GM21447 (cell line): ENCODE data around the gene TVP23C.
"Not testable (repeated sequence)": the region's sequence is repeated elsewhere in the genome, so short reads cannot be mapped to it uniquely, and the experiment has no call there.

Source experiments
- ATAC-seq: cut with Tn5 transposase; IDR thresholded peaks from one replicate; pipeline ENCODE4 v1.9.1; 2021; ENCODE audit not compliant: unreplicated experiment

TVP23C gene

DNA sequence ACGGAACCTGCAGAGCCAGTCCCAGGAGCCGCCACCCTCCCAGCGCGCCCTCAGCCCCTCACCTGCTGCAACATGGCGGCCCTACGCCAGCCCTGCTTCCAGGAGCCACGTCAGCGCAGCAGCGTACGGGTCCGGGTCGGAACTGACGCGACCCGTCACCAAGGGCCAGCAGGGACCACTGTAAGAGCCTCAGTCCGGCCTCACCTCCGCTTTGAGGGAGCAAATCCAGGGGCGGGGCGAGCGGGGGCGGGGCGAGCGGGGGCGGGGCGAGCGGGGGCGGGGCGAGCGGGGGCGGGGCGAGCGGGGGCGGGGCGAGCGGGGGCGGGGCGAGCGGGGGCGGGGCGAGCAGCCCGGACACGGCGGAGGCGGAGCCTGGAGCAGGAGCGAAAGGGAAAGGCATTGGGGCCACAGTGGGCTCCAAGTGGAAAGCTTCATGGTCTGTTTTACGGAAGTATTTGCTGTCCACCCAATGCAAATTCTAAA lies at the start of gene TVP23C:
TVP23C (minus strand) TSS at position 109 of the 483 bp plus-strand sequence; CDS start at position 74, 35 bp downstream.
- ATAC-seq: peak; percentile 88

DNA sequence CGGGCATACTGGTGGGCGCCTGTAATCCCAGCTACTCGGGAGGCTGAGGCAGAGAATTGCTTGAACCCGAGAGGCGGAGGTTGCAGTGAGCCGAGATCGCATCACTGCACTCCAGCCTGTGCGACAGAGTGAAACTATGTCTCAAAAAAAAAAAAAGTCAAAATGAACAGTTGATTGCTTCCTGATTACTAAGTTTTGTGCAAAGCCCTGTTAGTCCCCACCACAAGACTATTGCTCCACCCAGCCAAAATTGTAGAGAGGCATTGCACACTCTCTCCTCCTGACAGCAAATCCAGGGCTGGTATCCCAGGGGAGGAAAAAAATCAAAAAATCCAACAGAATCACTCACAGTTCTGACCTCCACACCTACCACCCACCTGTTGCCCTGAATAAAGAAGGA lies 29.7 kb upstream of the TVP23C start:
- ATAC-seq: not testable (repeated sequence)

DNA sequence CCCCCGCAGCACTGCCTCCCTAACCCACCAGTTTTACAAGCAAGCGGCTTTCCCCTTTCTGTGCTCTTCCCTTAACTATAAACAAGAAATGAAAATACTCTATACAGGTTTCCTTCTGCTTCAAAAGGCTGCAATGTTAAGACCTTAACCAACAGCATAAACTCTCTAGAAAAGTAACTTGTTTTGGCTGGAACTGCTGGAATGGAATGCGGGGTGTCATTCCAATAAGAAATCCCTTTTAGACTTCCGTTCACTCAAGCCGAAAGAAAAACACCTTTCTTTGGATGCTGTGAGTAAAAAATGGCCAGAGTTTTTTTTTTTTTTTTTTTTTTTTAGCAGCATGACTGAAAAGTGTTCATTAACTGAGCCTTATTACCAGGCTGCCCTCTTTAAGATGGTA lies 28.7 kb upstream of the TVP23C start:
- ATAC-seq: not testable (repeated sequence)

DNA sequence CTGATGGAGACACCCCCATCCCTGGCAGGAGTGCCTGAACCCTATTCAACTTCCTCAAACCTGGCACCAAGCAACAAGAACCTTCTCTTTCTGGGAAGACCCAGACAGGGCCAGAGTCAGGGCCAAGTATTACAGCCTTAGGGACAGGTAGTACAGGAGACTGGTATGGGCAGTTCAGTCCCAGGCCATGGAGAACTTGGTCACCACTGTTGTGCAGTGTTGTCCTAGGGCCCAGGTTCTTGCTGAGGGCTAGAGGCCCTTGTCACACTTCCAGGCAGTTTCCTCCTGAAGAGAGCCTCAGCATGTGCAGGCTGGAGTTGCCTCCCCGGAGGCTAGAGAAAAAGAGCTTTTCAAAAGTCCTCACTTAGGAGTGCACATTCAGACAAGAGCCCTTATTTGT lies 27.6 kb upstream of the TVP23C start:
- ATAC-seq: not testable (repeated sequence)

DNA sequence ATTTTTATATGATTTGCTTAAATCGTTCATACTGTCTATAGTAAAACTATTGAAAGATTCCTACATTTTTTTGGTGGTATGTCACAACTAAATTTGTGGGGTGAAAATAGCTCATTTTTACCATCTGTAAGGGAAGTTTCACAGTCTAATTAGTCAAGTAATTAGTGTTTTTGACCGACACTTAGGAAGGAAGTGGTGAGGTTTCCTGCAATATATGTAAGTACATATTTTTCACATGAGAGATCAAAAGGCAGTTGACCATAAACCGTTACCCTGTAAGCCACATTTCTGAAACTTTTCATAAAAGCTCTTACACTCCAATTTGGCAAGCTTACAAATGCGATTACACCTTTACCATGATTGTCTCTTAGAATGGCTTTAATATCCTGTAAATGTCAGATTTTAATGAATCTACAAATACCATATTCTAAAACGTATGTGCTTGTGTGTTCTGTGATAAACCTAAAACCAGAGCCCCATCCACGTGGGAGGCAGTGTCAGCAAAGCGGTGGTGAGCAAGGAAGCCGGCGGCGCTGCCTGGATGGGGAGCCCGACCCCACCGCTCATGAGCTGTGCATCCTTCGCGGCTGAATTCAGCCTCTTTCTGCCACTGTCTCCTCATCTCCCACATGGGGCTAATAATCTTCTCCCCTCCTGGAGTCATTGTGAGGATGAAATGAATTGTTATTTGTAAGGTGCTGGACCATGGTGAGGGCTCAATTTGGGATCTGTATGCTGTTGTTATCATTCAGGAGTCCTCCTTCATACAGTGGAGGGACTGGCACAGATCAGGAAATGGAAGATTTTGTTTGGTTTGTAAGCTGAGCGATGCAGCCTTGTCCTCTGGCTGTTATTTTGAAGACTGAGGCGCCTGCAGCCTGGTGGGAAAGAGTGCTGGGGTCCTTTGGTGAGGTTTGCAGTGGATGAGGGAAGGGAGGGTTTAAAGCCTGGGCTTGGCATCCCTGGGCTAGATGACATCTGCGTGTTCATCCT lies 26.6 kb upstream of the TVP23C start:
- not testable (repeated sequence) for ATAC-seq

DNA sequence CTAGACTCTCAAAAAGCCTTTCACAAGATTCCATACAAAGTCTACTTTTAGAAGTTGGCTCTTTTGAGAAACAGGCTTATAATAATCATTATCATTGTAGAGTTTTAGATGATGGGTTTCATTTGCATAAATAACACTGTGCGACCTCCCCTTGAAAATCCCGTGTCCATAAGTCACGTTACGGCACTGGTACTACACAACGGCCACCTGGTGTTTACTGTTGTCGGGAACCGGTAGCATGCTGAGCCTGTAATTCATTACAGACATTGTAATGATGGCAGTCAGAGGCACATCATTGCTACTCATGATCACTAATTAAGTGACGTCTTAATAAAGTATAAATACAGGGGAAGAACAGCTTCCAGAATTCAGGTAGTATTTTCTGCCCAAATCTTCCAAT lies 24.7 kb upstream of the TVP23C start:
- not testable (repeated sequence) for ATAC-seq

DNA sequence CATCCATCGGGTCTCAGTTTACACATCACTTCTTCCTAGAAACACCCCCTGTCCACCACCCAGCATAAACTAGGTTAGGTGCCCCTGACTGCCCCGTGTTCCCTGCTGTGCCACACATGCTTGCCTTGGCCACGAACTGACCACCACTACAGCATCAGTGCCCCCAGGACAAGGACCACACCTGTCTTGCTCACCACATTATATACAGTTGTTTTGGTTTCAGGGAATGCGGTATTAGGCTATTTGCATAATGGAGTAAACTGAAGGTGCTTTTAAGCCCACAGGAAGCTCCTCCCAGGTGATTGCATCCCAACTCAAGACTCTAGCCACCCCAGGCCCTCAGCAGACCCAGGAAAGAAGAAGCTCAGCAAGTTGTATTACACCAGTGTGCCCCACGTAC lies 20.0 kb upstream of the TVP23C start:
- not testable (repeated sequence) for ATAC-seq

DNA sequence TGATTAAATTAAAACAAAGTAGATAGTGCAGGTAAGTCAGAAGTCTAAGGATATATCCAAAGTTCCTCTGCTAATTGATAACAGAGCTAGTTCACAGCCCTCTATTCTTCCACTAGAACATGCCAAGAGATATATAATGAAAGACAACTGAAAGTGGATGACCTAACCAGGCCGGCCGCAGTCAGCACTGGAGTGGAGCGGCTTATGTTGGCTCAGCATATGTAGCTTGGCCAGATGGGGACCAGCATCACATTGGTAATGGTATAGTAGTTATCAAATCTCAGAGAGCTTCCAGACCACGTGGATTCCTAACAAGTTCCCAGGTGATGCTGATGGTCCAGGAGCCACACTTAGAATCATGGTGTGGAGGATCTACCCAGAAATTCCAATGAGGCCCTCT lies 18.2 kb upstream of the TVP23C start:
- ATAC-seq: not testable (repeated sequence)

DNA sequence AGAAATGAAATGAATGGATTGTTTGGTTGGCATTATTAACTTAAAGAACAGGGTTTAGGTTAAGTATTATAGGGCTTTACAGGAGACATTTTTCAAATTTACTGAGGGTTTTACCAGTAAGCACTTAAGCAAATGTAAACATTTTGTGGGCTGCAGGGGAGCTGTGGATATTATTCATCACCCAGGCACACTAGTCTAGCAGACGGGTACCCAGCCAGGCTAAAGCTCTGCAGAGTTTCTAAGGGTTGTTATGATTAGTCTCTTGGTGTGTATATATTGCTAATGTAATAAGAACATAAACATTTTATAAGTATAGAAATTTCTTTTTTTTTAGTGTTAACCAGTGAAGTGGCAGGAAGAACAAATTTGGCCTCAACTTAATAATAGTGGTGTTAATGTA lies 13.6 kb upstream of the TVP23C start:
- ATAC-seq: not testable (repeated sequence)

DNA sequence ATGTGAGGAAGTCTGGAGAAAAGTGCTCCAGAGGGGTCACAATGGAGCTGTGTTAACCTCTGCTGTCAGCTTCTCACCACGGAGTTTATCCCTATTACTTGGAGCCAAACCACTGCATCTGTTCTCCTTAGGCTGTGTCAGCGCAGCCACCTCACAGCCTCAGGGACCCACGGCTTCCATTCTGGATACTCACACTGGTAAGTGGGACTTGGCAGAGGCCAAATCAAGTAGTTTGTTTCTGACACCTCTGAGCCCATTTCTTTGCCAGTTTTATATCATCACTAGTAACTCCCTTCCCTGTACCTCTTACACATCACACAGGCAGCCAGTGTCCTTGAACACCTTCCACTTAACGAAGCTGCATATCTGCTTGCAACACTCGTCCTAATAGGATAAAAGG lies 11.4 kb upstream of the TVP23C start:
- ATAC-seq: not testable (repeated sequence)

DNA sequence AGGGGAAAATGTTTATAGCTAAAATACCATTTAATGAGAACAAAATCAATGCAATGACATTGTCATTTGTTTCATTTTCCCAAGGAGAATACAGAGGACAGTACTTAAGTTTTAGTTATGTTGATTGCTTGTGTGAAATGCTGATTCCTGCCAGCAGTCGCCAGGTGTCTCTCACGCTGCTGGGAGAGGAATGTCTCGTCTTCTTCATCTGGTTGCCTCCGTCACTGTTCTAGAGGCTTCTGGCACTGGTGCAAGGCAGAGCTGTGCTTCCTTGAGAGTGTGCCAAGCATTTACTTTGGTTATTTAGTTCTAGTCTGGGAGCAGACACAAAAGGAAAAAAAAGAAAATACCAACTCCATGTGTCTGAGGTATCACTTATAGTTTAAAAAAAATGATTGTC lies 10.6 kb upstream of the TVP23C start:
- ATAC-seq: not testable (repeated sequence)

DNA sequence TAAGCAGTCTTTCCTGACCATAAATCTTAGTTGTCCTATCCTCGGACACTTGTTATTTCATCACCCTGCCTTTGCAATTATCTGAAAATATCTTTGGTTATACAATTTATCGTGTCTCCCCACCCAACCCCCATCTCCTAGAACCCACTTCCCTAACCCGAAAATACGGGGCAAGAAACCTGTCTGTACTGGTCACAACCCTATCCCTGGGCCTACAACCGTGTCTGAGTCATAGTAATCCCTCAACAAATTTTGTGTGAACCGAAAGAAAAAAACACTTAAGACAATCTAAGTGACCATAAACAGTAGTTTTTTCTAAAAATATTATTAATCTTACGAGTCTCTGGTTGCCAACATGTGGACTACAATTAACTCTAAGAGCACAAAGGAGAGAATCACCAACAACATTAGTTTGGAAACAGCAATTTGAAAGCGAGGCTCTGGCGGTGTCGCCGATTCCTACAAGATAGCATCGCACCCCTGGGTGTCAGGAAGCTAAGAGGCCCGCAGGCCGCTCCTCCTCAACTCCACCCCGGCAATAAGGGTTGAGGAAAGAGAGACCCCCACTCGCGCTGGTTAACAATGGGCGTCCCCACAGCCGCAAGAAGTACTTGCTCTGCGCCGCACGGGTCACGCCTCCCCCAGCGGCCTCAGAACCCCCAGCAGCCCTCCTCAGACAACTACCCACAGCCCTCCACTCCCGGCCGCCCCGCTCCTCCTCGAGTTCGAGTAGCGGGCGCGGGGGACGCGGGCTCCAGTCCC lies 489 bp downstream of the TVP23C start:
- peak; percentile 18 for ATAC-seq

DNA sequence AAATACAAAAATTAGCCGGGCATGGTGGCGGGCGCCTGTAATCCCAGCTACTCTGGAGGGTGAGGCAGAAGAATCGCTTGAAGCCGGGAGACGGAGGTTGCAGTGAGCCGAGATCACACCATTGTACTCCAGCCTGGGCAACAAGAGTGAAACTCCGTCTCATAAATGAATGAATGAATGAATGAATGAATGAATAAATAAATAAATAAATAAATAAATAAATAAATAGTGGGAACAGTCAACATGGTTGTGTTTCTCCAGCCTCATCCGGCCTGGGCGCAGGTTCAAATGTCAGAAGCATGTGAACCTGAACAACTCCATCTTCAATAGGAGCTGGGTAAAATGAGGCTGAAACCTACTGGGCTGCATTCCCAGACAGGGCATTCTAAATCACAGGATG lies 1.8 kb downstream of the TVP23C start:
- ATAC-seq: not testable (repeated sequence)

DNA sequence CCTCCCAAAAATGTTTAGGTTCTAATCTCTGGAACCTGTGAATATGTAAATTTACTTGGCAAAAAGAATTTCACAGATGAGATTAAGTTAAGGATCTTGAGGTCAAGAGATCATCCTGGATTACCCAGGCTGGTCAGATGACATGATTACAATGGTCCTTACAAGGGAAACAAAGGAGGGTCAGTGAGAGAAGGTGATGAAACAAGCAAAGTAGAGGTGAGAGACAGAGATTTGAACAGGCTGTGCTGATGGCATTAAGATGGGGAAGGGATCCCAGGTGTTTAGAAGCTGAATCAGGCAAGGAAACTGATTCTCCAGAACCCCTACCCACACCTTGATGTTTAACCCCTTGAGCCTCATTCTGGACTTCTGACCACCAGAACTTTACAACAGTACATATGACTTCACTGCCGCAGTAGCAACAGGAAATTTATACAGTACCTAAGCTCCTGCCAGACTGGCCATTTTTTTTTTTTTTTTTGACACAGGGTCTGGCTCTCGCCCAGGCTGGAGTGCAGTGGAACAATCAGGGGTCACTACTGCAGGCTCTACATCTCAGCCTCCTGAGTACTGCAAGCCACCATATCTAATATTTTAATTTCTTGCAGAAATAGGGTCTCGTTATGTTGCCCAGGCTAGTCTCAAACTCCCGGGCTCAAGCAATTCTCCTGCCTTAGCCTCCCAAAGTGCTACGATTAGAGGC lies 4.7 kb downstream of the TVP23C start:
- ATAC-seq: not testable (repeated sequence)

DNA sequence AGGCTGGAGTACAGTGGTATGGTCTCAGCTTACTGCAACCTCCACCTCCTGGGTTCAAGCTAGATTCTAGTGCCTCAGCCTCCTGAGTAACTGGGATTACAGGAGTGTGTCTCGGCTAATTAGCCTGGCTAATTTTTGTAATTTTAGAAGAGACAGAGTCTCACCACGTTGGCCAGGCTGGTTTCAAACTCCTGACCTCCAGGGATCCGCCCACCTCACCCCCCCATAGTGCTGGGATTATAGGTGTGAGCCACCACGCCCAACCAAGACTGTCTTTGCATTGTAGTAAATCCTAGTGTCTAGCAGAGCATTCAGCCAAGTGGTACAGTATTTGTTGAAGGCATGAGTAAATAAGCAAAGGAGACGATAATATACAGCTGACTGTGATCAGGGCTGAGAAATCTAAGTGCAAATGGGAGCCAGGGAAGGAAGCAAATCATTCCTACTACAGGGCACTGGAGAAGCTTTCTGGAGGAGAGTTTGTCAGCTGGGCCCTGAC lies 5.9 kb downstream of the TVP23C start:
- not testable (repeated sequence) for ATAC-seq

DNA sequence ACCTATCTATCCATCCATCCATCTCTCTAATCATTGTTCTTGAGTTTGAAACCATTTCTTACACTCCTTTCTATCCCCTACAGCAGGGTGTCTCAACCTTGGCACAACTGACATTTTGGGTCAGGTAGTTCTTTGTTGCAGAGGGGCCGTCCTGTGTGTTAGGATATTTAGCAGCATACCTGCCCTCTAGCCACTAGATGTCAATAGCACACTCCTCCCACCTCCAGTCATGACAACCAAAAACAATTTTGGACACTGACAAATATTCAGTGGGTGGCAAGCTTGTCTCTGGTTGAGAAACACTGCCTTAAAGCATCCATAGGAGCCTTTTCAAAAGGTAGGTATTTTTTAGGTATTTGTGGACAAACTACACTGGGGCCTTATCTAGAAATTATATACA lies 10.4 kb downstream of the TVP23C start:
- ATAC-seq: not testable (repeated sequence)

DNA sequence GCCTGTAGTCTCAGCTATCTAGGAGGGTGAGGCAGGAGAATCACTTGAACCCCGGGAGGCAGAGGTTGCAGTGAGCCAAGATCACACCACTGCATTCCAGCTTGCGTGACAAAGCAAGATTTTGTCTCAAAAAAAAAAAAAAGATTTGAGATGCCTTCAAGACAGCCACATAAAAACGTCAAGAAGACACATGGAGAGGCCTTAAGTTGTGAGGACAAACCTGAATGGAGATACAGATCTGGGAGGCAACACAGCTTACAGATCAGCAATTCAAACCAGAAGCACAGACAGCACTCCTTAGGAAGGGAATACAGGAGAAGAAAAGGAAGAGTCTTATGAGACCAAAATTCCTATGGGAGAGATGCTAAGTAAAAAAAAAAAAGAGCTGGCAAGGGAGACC lies 13.7 kb downstream of the TVP23C start:
- not testable (repeated sequence) for ATAC-seq

DNA sequence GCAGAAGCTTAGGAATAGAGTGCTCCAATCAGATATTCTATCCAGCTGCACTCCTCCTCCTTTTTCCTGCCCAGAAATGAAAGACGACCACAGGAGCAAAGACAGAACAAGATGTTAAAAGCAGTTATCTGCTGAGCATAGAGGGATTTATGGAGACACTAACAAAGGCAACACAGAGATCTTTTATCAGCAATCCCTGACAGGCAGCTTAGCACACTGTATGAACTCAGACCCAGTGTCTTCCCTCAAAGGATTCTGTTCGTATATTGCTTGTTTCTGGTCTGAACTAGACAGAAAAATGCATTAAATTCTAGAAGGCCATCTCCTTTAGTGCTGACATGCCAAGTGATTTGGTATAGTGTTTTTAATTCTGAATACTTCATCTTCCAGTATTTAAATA lies 16.7 kb downstream of the TVP23C start:
- ATAC-seq: not testable (repeated sequence)

DNA sequence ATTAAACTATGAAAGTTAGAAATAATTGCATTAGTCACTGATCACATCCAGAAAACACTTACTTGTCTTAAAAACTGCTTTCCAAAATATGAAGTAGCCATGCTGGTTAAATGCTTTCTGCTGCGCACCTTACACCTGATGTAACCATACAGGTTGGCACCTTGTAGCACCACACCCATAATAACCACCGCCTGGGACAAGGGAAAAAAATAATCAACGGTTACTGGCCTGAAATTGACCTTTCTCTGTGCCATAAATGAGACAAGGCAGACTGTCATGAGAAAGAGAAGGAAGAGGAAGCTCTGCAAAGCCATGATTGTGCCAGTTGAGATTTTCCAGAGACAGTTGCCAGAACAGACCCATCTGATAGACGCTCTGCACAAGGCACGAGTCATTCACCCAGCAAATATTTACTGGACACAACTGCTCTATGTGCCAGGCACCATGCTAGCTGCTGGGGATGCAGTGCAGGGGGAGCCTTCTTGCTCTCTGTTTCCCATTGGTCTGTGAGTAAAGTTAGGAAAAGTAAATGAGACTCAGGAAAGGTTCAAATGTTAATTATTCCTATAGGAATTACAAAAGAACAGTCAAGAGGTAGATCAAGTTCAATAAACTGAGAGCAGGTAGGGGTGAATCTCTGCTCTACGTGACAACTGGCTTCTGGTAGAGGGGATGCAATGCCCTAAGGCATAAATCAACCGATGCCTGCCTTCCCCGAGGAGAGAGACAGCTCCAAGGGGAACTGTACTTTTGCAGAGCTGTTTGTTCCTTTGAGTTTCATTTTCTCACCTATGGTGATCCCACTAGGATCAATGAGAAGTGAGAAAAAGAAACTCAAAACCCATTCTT lies 22.7 kb downstream of the TVP23C start:
- not testable (repeated sequence) for ATAC-seq

DNA sequence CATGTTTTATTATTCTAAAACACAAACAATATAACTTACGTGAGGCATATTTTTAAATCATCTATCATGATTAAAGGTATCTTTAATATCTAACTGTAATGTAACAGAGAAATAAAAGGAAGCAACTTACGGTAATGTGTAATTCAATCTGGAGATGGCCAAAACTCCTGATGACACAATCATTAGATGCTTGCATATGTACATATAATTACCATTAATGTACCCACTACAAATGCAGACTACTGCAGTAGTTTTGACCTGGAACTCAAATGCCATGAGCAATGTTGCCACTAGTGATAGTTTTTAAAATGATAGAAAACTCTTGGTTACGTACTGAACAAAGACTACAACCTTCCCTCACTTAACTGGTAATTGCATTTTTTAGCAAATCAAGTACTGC lies 30.2 kb downstream of the TVP23C start:
- ATAC-seq: not testable (repeated sequence)
